ENCODE data around the gene METTL25B. TPM values are rescaled to one million over a fixed set of nuclear protein-coding genes. Genes with fewer than 3 reads are reported as not detected.
"Not testable (repeated sequence)": the region's sequence is repeated elsewhere in the genome, so short reads cannot be mapped to it uniquely, and the experiment has no call there.

Gene METTL25B
- polyA plus RNA-seq, 3 donors: 34.4 to 47.3 (median 35.6) TPM

DNA sequence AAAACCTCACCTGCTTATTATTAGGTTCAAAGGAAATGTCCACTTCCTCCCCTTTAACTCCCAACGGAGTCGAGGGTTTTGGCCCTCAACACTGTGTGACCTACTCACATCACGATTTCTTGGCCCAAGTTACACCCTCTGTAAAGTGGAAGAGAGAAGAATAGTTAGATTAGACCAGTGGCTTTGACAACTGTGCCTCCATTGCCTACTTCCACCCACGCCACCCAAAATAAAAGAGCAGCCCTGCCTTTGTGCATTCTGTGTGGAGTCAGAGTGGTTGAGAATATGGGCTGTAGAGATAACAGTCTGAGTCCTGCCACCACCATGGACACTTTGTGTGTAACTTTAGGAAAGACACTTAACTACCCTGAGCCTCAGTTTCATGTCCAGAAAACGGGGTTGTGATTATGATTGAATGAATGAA, 27.3 kb downstream of the METTL25B start:
- DNase-seq (ENCODE audit: extremely low read depth in 1 of 11, low read depth in 9 of 11, low spot score in 4 of 11): no peak

DNA sequence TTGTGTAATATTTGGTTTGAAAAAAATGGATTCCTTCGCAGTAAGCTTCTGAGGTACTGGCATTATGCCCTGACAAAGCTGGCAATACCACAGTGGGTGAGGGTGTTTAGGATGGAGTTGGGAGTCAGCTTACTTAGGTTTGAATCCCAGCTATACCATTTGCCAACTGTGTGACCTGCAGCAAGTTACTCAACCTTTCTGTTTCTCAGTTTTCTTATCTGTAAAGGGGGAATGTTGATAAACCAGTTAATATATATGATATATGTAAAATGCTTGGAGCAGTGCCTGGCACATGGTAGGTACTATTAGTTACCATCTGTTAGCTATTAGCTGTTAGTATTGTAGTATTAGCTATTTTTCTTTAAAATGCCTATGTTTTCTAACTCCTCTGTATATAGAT, 28.1 kb downstream of the METTL25B start:
- DNase-seq (ENCODE audit: extremely low read depth in 1 of 11, low read depth in 9 of 11, low spot score in 4 of 11): no peak

DNA sequence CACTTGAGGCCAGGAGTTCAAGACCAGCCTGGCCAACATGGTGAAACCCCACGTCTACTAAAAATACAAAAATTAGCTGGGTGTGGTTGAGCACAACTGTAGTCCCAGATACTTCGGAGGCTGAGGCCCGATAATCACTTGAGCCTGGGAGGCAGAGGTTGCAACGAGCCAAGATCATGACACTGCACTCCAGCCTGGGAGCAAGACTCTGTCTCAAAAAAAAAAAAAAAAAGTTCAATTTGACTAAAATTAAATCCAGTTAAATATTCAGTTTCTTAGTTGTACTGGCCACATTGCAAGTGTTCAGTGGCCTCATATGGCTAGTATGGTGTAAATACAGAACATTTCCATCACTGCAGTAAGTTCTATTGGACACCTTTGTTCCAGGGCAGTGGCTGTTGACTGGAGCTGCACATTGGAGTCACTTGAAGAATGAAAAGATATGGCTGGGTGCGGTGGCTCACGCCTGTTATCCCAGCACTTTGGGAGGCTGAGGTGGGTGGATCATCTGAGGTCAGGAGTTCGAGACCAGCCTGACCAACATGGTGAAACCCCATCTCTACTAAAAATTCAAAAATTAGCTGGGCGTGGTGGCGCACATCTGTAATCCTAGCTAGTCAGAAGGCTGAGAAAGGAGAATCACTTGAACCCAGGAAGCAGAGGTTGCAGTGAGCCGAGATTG, 29.4 kb downstream of the METTL25B start:
- not testable (repeated sequence) for DNase-seq (ENCODE audit: extremely low read depth in 1 of 11, low read depth in 9 of 11, low spot score in 4 of 11)

DNA sequence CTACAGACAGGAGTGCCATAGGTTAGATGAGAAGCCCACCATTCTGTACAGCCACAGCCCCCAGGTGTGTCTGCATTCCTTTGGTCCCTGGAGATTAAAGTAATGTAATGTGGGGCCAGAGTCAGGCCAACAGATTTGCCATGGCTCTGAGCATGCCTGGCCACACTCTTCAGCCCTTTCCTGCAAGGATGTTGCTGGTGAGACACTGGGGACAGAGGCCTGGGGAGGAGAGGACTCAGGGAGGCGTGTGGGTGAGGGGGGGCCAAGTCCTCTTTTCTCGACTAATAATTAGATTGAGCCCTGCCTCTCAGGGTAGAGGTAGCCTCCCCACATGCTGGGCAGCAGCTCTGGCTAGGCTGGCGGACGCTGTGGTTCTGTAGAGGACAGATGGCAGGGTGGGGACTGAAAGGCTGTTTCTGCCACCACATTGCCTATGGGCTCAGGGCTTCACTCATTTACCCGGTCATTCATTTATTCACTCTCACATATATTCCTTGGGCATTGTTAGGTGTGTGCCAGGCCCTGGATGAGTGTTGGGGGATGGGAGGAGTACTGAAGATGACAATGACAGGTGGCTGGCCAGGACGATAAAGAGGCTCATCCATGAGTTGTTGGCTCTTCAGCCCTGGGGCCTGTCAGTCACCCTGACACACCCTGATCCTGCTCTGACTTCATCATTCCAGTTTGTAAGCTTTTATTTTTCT, 32.0 kb downstream of the METTL25B start:
- DNase-seq (ENCODE audit: extremely low read depth in 1 of 11, low read depth in 9 of 11, low spot score in 4 of 11): no peak

DNA sequence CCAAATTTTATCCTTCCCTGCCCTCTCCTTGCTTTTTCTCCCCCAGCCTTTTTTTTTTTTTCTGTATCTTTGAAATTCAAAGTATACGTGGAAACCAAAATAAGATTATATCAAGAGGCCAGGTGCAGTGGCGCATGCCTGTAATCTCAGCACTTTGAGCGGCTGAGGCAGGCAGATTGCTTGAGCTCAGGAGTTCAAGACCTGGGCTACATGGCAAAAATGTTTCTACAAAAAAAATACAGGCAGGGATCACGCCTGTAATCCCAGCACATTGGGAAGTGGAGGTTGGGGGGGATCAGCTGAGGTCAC, 32.5 kb downstream of the METTL25B start:
- no peak for DNase-seq (ENCODE audit: extremely low read depth in 1 of 11, low read depth in 9 of 11, low spot score in 4 of 11)

DNA sequence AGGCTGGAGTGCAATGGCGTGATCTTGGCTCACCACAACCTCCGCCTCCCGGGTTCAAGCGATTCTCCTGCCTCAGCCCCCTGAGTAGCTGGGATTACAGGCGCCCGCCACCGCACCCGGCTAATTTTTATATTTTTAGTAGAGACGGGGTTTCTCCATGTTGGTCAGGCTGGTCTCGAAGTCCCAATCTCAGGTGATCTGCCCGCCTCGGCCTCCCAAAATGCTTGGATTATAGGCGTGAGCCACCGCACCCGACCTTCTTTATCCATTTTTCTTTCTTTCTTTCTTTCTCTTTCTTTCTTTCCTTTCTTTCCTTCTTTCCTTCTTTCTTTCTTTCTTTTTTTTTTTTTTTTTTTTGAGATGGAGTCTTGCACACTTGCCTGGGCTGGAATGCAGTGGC, 36.9 kb downstream of the METTL25B start:
- not testable (repeated sequence) for DNase-seq (ENCODE audit: extremely low read depth in 1 of 11, low read depth in 9 of 11, low spot score in 4 of 11)

DNA sequence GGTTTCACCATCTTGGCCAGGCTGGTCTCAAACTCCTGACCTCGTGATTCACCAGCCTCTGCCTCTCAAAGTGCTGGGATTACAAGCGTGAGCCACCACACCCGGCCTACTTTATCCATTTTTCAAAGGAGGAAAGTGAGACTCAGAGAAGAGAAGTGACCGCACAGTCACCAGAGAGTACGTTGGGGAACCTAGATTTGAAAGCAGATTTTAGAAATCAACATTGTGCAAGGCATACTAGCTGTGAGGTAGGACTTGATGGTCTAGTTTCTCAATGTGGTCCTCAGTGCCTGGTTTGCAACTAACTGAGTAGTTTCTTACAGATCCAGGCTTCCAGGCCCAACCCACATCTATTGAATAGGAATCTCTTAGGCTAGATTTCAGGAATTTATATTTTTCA, 37.4 kb downstream of the METTL25B start:
- DNase-seq (ENCODE audit: extremely low read depth in 1 of 11, low read depth in 9 of 11, low spot score in 4 of 11): no peak

DNA sequence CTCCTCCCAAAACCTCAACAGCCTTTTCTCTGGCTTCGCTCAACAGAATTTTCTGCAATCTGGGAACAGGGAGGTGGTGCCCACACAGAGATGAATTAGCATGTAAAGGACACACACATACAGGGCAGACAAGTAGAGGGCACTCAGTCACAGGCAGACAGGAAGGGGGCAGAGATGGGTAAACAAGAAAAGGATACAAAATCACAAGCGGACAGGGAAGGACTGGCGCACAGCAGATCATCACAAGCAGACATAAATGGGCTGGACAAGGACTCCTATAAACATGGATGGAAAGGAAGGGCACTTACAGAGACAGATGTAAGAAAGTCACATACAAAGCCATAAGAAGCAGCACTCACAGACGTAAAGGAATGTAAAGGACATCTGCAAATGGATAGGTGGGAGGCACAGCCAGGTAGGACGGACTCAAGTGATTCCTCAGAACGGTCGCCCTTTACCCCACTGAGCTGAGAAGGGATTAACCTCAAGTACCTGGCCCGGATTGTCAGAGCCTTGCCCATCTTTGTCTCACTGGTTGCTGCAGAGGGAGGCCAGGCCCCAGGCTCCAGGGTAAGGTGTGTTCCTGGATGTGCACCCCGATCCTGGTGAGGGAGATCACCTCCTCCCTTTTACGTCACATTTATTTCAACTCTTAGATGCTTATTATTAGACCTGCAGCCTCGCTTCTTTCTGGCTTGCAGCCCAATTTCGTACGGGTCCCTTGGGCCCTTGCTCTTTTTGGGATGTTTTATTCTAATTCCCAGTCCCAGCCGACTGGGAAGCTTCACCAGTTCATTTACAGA, 38.2 kb downstream of the METTL25B start:
- no peak for DNase-seq (ENCODE audit: extremely low read depth in 1 of 11, low read depth in 9 of 11, low spot score in 4 of 11)

DNA sequence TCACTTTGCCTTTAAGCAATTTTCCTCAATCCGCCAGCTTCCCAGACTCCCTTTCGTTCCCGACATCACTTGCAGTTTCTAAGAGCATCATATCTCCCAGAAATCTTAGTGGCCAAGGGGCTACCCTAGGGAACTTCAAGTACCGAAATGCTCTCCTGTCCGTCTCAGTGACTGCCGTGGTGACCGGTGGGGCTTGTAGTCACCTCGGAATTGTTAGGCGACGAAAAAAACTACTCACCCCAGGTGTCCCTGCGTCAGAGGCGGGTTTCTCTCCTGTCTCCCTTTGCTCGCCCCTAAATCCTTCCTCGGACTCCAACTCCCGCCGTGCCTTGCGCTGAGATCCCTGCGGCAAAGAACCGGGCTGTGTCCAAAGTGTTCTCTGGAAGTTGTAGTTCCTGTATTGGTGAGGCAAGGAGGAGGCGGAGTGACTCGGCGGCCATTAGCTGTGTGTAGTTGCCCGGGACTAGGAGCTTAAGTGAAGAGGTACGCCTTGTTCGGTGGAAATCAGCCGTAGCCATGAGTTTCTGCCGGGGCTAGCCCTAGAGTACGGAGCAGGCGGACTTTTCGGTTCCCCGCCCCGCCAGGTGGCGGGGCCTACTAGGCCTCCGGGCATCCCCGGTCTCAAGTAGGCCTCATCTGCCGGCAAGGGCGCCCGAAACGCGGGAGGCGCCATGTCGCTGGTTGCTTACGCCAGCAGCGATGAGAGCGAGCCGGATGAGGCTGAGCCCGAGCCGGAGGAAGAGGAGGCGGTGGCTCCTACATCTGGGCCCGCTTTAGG, 39.0 kb downstream of the METTL25B start, which contains the start of gene PRCC:
TSS of gene PRCC (plus strand) at position 435 of the 778 bp plus-strand sequence. CDS start at position 672, 237 bp downstream.
- DNase-seq (ENCODE audit: extremely low read depth in 1 of 11, low read depth in 9 of 11, low spot score in 4 of 11): peak; percentile 97 to 100 (median 99)

DNA sequence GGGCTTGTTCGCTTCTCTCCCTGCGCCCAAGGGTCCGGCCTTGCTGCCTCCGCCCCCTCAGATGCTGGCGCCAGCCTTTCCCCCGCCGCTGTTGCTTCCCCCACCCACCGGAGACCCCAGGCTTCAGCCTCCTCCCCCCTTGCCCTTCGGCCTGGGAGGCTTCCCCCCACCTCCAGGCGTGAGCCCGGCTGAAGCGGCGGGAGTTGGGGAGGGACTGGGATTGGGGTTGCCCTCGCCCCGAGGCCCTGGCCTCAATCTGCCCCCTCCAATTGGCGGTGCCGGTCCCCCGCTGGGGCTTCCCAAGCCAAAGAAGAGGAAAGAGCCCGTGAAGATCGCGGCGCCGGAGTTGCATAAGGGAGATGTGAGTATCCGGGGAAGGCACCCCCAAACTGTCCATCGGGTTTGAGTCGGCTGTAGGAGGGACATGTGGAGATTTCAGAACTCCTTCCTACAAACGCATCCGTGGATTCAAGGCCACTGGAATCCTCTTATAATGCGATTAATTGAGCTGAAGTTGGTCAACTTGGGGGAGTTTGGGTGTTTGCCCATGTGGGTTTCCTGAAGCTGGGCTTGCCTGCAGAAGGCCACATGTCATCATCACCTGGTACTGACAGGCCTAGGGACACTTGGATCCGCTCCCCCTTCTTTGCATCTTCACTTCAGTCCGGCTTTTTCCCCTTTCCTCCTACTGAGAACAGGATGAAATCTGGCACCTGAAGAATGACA, 39.8 kb downstream of the METTL25B start:
- peak in 1 of 11 donors; percentile 24 for DNase-seq (ENCODE audit: extremely low read depth in 1 of 11, low read depth in 9 of 11, low spot score in 4 of 11)

DNA sequence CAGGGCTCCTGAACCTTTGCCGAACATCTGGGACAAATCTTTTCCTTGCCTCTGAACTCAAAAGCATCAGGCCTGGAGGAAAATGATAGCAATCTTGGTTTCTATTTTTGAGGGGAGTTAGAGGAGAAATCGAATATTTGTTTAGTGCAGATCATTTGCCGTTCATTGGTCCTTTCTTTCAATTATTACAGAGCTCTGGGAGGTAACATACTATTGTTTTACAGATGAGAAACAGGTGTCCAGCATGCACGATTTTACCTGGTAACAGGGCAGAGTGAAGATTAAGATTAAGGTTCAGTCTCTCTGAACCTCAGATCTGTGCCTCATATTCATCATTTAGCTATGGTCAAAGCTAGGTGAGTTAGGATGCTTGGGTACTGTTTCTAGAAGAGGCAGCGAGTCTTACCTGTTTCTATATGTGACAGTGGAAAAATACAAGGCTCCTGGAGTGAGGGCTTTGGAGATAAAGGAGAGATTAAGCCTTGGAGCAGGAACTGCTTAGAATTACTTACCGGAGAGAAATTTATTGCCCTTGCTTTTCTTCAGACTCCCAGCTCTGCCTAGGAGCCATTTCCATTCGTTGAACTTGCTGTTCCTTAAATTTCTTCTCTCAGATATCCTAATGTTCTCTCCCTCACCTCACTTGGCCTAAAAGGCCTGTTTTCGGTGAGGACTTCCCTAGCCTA, 40.5 kb downstream of the METTL25B start:
- DNase-seq (ENCODE audit: extremely low read depth in 1 of 11, low read depth in 9 of 11, low spot score in 4 of 11): no peak

DNA sequence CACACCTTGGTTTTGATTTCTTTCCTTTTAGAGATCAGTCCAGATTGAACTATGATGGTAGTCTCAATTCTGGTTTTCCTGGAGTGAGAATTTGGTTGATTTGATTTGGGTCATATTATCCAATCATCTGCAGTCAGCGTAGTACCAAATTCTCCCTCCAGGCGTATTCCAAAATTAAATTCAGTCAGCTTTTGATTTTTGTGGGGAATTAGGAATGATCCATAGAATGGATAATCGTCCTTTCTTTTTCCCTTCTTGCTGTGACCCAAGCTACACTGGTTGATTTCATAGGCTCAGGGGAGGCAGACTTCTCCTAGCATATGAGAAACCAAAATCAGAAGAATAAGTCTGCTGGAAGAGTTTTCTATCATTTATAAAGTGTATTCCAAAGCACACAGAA, 44.0 kb downstream of the METTL25B start:
- DNase-seq (ENCODE audit: extremely low read depth in 1 of 11, low read depth in 9 of 11, low spot score in 4 of 11): no peak

DNA sequence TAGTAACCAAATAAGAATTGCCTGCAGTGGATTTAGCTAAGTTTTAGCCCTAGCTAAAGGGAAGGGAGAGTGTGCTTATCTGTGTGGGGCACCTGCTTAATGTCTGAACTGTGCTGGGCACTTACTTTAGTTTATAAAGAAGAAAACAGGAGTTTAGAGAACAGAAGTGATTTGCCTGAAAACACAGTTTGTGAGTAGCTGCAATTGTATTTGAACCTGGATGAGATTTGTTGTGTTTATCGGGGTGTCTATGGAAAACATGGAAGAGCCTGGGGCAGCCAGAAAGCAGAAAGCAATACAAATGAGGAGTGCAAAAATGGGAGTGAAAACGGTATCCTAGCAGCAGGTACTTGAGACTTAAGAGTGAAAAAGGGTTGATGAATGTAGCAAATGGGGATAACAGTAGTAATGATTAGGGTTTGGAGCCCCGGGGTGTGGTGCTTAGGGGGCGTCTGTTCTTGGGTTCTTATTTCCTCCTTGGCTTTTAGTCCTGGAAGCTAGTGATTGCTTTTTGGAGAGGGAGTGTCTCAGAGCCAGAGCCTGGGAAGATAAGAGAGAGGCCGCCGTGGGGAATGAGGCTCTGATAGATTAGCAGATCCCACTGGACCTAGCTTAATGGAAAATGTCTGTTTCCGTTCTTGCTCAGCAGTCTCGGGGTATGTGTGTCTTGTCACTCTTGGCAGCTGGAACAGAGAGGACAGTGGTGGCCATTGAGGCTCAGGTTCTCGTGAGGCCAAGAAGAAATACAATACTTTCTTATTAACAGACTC, 44.6 kb downstream of the METTL25B start:
- DNase-seq (ENCODE audit: extremely low read depth in 1 of 11, low read depth in 9 of 11, low spot score in 4 of 11): no peak

DNA sequence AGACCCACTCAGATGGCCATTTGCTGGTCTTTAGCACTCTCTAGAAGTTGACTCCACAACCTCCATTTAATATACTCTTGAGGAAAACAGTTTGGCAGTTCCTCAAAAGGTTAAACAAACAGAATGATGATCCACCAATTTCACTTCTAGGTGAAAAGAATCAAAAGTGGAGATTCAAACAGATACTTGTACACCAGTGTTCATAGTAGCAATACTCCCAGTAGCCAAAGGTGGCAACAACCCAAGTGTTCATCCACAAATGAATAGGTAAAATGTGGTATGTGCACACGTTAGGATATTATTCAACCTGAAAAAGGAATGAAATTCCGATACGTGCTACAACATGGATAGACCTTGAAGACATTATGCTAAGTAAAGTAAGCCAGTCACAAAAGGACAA, 45.3 kb downstream of the METTL25B start:
- DNase-seq (ENCODE audit: extremely low read depth in 1 of 11, low read depth in 9 of 11, low spot score in 4 of 11): no peak

DNA sequence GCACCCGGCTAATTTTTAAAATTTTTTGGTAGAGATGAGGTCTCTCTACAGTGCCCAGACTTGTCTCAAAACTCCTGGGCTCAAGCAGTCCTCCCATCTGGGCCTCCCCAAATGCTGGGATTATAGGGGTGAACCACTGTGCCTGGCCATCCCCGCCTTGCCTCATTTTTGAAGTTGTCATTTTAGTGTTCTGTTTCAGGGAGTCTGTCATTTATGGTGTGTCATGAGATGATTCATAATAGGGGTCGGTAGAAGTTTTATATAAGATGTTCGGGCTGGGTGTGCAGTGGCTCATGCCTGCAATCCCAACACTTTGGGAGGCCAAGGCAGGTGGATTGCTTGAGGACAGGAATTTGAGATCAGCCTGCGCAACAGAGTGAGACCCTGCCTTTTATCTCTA, 47.5 kb downstream of the METTL25B start:
- no peak for DNase-seq (ENCODE audit: extremely low read depth in 1 of 11, low read depth in 9 of 11, low spot score in 4 of 11)

DNA sequence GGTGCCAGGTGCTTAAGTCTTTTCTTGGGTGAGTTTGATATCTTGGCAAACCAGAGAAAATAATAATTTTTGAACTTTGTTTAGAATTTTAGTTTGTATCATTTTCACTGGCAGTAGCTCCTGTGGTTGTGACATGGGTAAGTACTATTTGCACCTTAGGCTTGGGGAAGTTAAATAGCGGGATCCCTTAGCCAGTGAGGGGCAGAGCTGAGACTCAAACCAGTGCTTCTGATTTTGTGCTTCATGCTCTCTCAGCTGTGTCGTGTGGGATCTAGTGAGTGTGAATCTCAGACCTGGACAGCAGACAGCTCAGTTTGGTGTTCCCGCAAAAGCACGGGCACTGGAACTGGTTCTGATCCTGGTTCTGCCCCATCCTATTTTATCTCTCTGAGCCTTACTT, 48.7 kb downstream of the METTL25B start:
- no peak for DNase-seq (ENCODE audit: extremely low read depth in 1 of 11, low read depth in 9 of 11, low spot score in 4 of 11)

DNA sequence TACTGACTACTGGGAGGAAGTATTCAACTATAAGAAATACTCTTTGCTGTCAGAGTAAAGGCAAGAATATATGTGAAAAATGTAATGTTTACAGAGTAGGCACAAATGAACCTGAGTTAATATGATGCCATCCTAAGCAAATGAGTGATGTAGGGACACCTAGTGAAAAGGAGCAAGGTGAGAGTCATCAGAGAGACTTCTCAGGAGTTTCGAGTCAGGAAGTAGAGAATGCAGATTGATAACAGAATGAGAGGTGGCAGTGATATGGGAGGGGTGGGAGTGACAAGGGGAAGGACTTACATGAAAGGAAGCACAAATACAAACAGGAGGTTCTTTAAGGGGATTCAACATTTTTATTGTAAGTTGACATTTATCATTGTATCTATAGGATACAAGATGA, 49.3 kb downstream of the METTL25B start:
- DNase-seq (ENCODE audit: extremely low read depth in 1 of 11, low read depth in 9 of 11, low spot score in 4 of 11): no peak
